ENCODE results near the gene FOXO3. TPM values are rescaled to one million over a fixed set of nuclear protein-coding genes. Genes with fewer than 3 reads are reported as not detected.

The FOXO3 gene
- total RNA-seq, 4 donors from 2014 or later = 52.3 to 71.2 (median 61.3) TPM

DNA sequence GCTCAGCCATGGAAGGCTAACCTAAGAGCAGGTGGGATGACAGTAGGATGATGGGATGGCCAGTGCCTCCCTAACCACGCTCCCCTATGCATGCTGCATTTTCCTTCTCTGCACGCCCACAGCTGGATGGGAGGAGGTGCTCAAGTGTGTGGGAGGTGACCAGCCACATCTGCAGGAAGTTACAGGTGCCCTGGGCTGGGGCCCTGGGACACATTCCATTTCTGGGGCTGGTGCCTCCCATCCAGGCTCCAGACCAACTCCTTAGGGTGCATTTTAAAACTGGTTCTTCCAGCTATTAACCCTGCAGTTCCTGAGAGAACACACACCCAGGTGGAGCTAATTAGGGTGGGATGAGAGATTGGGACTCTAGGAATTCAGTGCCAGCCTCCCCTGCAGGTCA, 152.2 kb downstream of the FOXO3 start:
- Histone ChIP-seq H3K27me3 (no peaks in the 10 kb centered on the region), H3K9me3 (no peaks in the 10 kb centered on the region), H3K36me3 (no peaks in the 10 kb centered on the region), H3K4me1 (peaks cover 0 to 11% of the 10 kb centered on the region in 2 donors), H3K4me3 (no peak overlapping the region), H3K27ac (no peak overlapping the region)
- no peak for DNase-seq
- TF ChIP-seq POLR2A (IDR thresholded peaks at IDR 0.05) = no peak
- TF ChIP-seq, protein P1, sequence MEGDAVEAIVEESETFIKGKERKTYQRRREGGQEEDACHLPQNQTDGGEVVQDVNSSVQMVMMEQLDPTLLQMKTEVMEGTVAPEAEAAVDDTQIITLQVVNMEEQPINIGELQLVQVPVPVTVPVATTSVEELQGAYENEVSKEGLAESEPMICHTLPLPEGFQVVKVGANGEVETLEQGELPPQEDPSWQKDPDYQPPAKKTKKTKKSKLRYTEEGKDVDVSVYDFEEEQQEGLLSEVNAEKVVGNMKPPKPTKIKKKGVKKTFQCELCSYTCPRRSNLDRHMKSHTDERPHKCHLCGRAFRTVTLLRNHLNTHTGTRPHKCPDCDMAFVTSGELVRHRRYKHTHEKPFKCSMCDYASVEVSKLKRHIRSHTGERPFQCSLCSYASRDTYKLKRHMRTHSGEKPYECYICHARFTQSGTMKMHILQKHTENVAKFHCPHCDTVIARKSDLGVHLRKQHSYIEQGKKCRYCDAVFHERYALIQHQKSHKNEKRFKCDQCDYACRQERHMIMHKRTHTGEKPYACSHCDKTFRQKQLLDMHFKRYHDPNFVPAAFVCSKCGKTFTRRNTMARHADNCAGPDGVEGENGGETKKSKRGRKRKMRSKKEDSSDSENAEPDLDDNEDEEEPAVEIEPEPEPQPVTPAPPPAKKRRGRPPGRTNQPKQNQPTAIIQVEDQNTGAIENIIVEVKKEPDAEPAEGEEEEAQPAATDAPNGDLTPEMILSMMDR (IDR thresholded peaks at IDR 0.05) = no peak
- intact Hi-C loops (cut with DNase I; ENCODE audit: low total_unique reads) = no loop called here

DNA sequence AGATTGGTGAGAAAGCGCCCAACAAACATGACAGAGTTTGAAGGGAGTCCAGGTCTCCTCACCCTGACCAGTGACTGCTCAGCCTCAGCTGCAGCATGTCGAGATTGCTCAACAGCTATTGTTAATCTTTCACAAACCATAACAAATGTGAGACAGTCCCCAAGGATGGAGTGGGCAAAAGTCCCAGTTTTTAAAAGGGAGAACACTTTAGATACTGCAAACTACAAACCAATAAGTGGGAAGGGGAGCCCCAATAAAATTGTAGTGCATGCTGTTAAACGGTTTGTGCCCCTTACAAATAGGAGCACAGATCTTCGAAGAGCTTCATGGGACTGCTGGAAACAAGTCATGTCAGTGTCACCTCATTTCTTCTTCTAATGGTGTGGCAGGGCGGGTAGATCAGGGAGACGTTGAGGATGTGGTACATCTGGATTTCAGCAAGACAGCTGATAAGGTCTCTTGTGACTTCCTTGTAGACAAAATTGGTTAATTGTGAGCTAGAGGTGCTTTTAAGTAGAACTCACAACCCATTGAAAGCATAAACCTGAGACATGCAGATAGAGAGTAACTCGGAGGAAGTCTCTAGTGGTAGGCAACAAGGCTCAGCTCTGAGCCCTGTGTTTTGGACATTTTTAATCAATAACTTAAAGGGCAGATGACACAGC, 153.5 kb downstream of the FOXO3 start:
- H3K4me1 ChIP-seq = peaks cover 0 to 11% of the 10 kb centered on the region in 2 donors
- H3K4me3 ChIP-seq = no peak overlapping the region
- intact Hi-C loops (cut with DNase I; ENCODE audit: low total_unique reads) = no loop called here
- TF ChIP-seq, protein P1 (IDR thresholded peaks at IDR 0.05) = no peak
- no peak for TF ChIP-seq POLR2A (IDR thresholded peaks at IDR 0.05)
- DNase-seq = peak; percentile 43 to 48
- H3K27ac ChIP-seq = peak overlapping the region in 1 of 2 donors; percentile 8
- no peaks in the 10 kb centered on the region for H3K9me3 ChIP-seq
- no peaks in the 10 kb centered on the region for H3K36me3 ChIP-seq
- H3K27me3 ChIP-seq = no peaks in the 10 kb centered on the region

DNA sequence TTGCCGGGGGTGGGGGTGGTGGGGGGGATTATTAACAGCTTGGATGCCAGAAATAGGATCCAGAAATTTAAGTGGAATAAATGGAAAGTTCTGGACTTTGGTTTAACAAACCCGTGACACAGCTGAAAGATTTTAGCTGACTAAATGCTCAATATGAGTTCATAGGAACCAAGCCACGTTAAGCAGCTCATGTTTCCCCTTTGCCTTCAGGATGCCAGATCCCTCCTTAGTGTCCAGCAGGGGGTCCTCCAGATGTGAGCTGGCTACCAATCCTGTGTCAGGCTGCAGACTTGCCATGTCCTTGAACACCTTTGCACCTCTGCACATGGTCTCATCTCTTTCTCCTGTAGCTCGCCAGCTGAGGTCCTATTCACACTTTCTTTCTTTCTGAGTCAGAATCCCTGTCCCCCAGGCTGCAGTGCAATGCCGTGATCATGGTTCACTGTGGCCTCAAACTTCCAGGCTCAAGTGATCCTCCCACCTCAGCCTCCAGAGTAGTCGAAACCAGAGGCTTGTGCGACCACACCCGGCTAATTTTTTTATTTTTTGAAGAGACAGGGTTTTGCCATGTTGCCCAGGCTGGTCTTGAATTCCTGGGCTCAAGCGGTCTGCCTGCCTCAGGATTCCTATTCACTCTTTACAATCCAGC, 154.2 kb downstream of the FOXO3 start:
- Histone ChIP-seq H3K4me1 (peaks cover 0 to 11% of the 10 kb centered on the region in 2 donors), H3K27me3 (no peaks in the 10 kb centered on the region), H3K4me3 (no peak overlapping the region), H3K36me3 (no peaks in the 10 kb centered on the region), H3K27ac (peak overlapping the region in 1 of 2 donors; percentile 8), H3K9me3 (no peaks in the 10 kb centered on the region)
- intact Hi-C loops (cut with DNase I; ENCODE audit: low total_unique reads) = no loop called here
- DNase-seq = no peak
- TF ChIP-seq, protein P1 (IDR thresholded peaks at IDR 0.05) = no peak
- no peak for TF ChIP-seq POLR2A (IDR thresholded peaks at IDR 0.05)

DNA sequence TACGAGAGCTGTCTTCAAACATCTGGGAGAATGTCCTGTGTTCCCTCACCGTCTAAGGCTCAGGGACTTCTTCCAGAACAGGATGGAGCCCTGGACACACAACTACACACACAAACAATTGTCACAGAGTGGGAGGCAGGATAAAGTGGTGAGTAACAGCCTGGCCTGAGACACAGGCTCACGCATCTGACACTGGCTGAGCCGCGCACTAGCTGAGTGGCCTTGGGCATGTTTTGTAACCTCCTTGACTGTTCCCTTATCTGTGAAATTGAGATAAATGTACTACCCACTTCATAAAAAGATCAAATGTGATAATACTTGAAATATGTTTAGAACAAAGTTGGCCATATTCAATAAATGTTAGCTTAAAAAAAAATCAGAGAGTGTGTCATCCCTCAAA, 155.1 kb downstream of the FOXO3 start:
- Histone ChIP-seq H3K27ac (no peak overlapping the region), H3K4me3 (no peak overlapping the region), H3K4me1 (peaks cover 0 to 7% of the 10 kb centered on the region in 2 donors), H3K9me3 (no peaks in the 10 kb centered on the region), H3K27me3 (no peaks in the 10 kb centered on the region), H3K36me3 (no peaks in the 10 kb centered on the region)
- intact Hi-C loops (cut with DNase I; ENCODE audit: low total_unique reads) = no loop called here
- TF ChIP-seq, protein P1 (IDR thresholded peaks at IDR 0.05) = no peak
- no peak for TF ChIP-seq POLR2A (IDR thresholded peaks at IDR 0.05)
- DNase-seq = no peak

All from uterus (tissue), 4 donors.